Ascending aorta (tissue), 2 donors: ENCODE data around the gene MYO1D. TPM values are rescaled to one million over a fixed set of nuclear protein-coding genes. Genes with fewer than 3 reads are reported as not detected.

ENCODE experiments used
- DNase-seq, 2 donors: peaks; one replicate each; pipeline ENCODE4 v3.0.0-alpha.2; 2019; ENCODE audit warnings: low spot score in 2 of 2
- H3K27ac ChIP-seq, 2 donors: fragments of 200-600 bp; sonication (generic); one replicate each; pipeline ENCODE4 v1.5.1; 2016 to 2017; ENCODE audit warnings: mild to moderate bottlenecking in 1 of 2
- H3K27me3 ChIP-seq: fragments of 200-600 bp; sonication (generic); one replicate; pipeline ENCODE4 v1.5.1; 2017
- H3K36me3 ChIP-seq, 2 donors: fragments of 200-600 bp; sonication (generic); one replicate each; pipeline ENCODE4 v1.5.1; 2016
- H3K4me1 ChIP-seq, 2 donors: fragments of 200-600 bp; sonication (generic); one replicate each; pipeline ENCODE4 v1.5.1; 2016 to 2017; ENCODE audit warnings: mild to moderate bottlenecking in 1 of 2
- H3K4me3 ChIP-seq, 2 donors: fragments of 200-600 bp; sonication (generic); one replicate each; pipeline ENCODE4 v1.5.1; 2016 to 2017; ENCODE audit warnings: mild to moderate bottlenecking in 1 of 2
- H3K9me3 ChIP-seq, 2 donors: fragments of 200-600 bp; sonication (generic); one replicate each; pipeline ENCODE4 v1.5.1; 2016
- CTCF ChIP-seq, 3 experiments: fragments of 200-600 bp in 2 of 3; fragments of 450-650 bp in 1 of 3; sonication (generic) in 2 of 3; IDR thresholded peaks; one replicate each; pipeline ENCODE4 v1.5.1; 2016 to 2019; ENCODE audit warnings: antibody characterized with exemption in 3 of 3, mild to moderate bottlenecking in 1 of 3, moderate library complexity in 1 of 3
- intact Hi-C: fragments of 100-400 bp; cut with DNase I; formaldehyde crosslinking; loops from one replicate; pipeline ENCODE4 v1.15.1; 2023
- total RNA-seq: library from RNA; depleted of rRNA; stranded (reverse); fragments of >200 nt; gene quantifications from one replicate; pipeline ENCODE4 v1.1.0, GENCODE V29; 2016

Gene MYO1D
- total RNA-seq, 1 donor from 2014 or later = 105 TPM

DNA sequence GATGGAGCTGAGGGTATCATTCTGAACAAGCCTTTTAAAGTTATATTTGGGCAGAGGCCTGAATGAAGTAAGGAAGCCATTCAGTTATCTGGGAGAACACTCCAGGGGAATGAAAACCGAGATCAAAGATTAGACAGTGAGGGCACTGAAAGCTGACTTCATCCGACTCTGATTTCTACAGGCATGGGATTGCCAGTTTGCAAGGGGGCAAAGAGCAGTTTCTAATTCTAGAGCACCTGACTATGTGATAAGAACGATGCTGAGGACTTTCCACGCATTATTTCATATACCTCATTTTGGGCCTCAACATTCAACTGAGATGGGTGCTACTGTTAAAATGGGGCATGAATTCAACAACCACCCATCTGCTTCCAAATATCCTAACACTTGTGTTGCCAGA is 254.4 kb downstream of the MYO1D start:
- Histone ChIP-seq H3K4me3 (no peak overlapping the region), H3K4me1 (no peaks in the 10 kb centered on the region), H3K27ac (no peak overlapping the region), H3K27me3 (no peaks in the 10 kb centered on the region), H3K9me3 (no peaks in the 10 kb centered on the region), H3K36me3 (peaks cover 0 to 2% of the 10 kb centered on the region in 2 donors)
- no peak for TF ChIP-seq CTCF (IDR thresholded peaks at IDR 0.05)
- no peak for DNase-seq
- intact Hi-C loops = no loop called here

GRCh38 chr17:32621612-32622312 is 255.2 kb downstream of the MYO1D start:
- no peak for TF ChIP-seq CTCF (IDR thresholded peaks at IDR 0.05)
- Histone ChIP-seq H3K36me3 (peaks cover 0 to 2% of the 10 kb centered on the region in 2 donors), H3K4me1 (no peaks in the 10 kb centered on the region), H3K27ac (no peak overlapping the region), H3K9me3 (no peaks in the 10 kb centered on the region), H3K27me3 (no peaks in the 10 kb centered on the region), H3K4me3 (no peak overlapping the region)
- intact Hi-C loops = no loop called here
- DNase-seq = no peak

GRCh38 chr17:32615326-32615725 is 261.6 kb downstream of the MYO1D start:
- H3K4me3 ChIP-seq = no peak overlapping the region
- TF ChIP-seq CTCF (IDR thresholded peaks at IDR 0.05) = no peak
- H3K9me3 ChIP-seq = no peaks in the 10 kb centered on the region

GRCh38 chr17:32610943-32611342 is 266.0 kb downstream of the MYO1D start:
- intact Hi-C loops = no loop called here

More at GRCh38 chr17:32615326-32615725, 261.6 kb downstream of the MYO1D start:
- Histone ChIP-seq H3K27me3 (no peaks in the 10 kb centered on the region), H3K4me1 (no peaks in the 10 kb centered on the region), H3K36me3 (no peaks in the 10 kb centered on the region), H3K27ac (no peak overlapping the region)
- DNase-seq = no peak
- intact Hi-C loops = no loop called here

DNA sequence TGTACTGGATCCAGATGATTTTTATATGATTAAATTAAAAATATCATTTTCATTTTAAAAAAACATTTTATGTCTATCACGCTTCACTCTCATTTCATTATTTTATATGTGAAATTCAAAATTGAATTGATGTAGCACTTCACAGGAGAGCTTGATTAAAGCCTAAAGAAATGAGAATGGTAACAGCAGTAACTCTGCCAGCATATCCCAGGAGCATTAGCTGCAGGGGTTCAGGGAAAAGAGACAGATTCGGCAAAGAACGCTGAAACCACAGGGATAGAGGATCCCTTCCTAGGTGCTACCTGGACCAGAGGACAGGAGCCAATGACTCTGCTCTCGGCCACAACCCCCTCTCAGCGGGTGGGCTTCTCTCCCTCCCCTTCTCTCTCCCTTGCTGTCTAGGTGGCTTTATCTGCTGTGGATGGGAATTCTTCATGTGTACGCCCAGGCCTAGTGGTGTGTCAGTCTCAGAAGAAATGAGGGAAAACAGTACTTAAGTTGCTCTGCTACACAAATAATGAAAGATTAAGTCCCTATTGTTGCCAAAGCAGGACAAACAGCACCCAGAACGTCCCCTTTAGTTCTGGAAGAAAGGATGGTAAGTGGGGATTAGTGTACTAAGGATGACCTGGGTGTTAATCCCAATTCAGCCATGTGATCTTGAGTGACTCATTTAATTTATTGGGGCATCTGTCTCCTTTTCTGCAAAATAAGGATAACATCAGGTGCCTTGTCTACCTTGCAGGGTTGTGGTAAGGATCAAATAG is 266.9 kb downstream of the MYO1D start:
- H3K36me3 ChIP-seq = peaks cover 0 to under 1% of the 10 kb centered on the region in 2 donors
- no peak for DNase-seq
- no peak overlapping the region for H3K27ac ChIP-seq
- H3K4me1 ChIP-seq = no peaks in the 10 kb centered on the region
- no peak overlapping the region for H3K4me3 ChIP-seq
- no peaks in the 10 kb centered on the region for H3K27me3 ChIP-seq
- intact Hi-C loops = no loop called here
- H3K9me3 ChIP-seq = no peaks in the 10 kb centered on the region
- TF ChIP-seq CTCF (IDR thresholded peaks at IDR 0.05) = no peak

More at GRCh38 chr17:32610943-32611342, 266.0 kb downstream of the MYO1D start:
- TF ChIP-seq CTCF (IDR thresholded peaks at IDR 0.05) = no peak
- DNase-seq = no peak
- no peak overlapping the region for H3K4me3 ChIP-seq
- no peak overlapping the region for H3K27ac ChIP-seq
- no peaks in the 10 kb centered on the region for H3K9me3 ChIP-seq
- no peaks in the 10 kb centered on the region for H3K4me1 ChIP-seq
- H3K27me3 ChIP-seq = no peaks in the 10 kb centered on the region
- no peaks in the 10 kb centered on the region for H3K36me3 ChIP-seq
